HEK293 (cell line): ENCODE data around the gene PAQR6.

Experiments used
- ZNF121 ChIP-seq: fragments of 450-650 bp; formaldehyde crosslinking; IDR thresholded peaks from 2 replicates; pipeline ENCODE4 v1.5.1; 2016; ENCODE audit warnings: missing biosample characterization, missing genetic modification characterization
- ZNF2 ChIP-seq: fragments of 450-650 bp; formaldehyde crosslinking; IDR thresholded peaks from 2 replicates; pipeline ENCODE4 v1.5.1; 2016; ENCODE audit warnings: missing biosample characterization, missing genetic modification characterization
- TF ChIP-seq, protein P1 (sequence below): fragments of 450-650 bp; formaldehyde crosslinking; IDR thresholded peaks from 2 replicates; pipeline ENCODE4 v1.5.1; 2016; ENCODE audit warnings: missing biosample characterization, missing genetic modification characterization

DNA sequence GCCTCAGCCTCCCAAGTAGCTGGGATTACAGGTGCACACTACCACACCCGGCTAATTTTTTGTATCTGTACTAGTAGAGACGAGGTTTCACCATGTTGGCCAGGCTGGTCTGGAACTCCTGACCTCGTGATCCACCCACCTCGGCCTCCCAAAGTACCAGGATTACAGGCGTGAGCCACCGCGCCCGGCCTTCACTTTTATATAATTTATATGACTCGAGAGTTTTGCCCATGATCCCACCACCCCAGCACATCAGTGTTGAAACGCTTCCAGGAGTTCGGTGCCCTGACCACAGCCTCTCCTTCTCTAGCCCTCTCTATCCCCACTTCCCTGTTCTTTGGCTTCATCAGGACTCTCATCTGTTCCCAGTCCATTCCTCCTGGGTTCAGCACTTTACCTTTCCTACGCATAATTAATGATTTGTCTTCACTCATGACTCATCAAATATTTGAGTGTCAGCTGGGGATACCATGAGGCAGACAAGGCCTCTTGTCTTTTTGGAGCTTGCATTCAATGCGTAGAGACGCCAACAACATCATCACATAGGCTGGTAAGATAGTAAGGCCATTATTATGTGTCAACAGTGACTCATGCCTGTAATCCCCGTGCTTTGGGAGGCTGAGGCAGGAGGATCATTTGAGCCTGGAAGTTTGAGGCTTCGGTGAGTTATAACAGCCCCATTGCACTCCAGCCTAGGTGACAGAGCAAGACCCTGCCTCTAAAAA is 33.7 kb downstream of the PAQR6 start:
- TF ChIP-seq, protein P1, sequence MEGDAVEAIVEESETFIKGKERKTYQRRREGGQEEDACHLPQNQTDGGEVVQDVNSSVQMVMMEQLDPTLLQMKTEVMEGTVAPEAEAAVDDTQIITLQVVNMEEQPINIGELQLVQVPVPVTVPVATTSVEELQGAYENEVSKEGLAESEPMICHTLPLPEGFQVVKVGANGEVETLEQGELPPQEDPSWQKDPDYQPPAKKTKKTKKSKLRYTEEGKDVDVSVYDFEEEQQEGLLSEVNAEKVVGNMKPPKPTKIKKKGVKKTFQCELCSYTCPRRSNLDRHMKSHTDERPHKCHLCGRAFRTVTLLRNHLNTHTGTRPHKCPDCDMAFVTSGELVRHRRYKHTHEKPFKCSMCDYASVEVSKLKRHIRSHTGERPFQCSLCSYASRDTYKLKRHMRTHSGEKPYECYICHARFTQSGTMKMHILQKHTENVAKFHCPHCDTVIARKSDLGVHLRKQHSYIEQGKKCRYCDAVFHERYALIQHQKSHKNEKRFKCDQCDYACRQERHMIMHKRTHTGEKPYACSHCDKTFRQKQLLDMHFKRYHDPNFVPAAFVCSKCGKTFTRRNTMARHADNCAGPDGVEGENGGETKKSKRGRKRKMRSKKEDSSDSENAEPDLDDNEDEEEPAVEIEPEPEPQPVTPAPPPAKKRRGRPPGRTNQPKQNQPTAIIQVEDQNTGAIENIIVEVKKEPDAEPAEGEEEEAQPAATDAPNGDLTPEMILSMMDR (tag by site-specific recombination): no peak
- no peak for TF ChIP-seq ZNF2 (tag by site-specific recombination)
- no peak for TF ChIP-seq ZNF121 (tag by site-specific recombination)
